ENCODE measurements around the gene CLEC16A. TPM values are rescaled to one million over a fixed set of nuclear protein-coding genes. Genes with fewer than 3 reads are reported as not detected.

The CLEC16A gene
- total RNA-seq, 1 donor from 2014 or later, result 15.8 TPM

DNA sequence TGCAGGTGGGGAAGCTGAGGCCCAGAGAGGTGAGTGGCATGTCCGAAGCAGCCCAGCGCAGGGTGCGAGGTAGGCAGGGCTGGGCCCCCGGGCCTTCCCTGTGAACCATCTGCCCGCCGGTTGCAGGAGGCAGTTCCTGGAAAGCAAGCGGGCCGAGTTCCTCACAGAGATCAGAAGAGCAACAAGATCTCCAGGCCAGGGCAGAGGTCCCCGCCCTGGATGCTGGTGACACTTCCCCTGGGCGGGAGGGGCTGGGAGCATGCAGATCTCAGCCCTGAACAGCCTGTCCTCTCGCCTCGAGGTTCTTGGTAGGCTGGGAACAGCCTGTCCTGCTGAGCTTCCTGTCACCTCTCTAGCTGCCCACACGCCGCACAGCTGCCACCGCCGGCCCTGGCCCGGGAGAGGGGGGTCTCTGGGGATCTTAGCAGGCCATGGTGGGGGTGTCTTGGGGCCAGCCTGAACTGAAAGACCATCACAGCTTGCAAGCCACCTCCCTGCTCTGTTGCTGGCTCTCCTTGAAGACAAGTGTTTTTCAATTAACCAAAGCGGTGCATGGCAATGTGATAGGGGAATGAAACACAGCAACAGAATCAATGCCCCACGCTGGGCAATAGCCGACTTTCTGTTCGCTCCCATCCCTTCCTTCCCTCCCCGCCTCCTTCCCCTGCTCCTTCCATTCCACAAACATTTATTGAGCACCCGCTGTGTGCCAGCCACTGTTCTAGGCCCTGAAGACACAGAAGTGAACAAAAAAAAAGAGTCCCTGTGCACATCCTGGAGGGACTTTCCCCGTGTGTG lies 279.9 kb downstream of the CLEC16A start:
- TF ChIP-seq, protein P1, sequence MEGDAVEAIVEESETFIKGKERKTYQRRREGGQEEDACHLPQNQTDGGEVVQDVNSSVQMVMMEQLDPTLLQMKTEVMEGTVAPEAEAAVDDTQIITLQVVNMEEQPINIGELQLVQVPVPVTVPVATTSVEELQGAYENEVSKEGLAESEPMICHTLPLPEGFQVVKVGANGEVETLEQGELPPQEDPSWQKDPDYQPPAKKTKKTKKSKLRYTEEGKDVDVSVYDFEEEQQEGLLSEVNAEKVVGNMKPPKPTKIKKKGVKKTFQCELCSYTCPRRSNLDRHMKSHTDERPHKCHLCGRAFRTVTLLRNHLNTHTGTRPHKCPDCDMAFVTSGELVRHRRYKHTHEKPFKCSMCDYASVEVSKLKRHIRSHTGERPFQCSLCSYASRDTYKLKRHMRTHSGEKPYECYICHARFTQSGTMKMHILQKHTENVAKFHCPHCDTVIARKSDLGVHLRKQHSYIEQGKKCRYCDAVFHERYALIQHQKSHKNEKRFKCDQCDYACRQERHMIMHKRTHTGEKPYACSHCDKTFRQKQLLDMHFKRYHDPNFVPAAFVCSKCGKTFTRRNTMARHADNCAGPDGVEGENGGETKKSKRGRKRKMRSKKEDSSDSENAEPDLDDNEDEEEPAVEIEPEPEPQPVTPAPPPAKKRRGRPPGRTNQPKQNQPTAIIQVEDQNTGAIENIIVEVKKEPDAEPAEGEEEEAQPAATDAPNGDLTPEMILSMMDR (IDR thresholded peaks at IDR 0.05; ENCODE audit: insufficient read depth, low read length, severe bottlenecking), result no peak
- DNase-seq (ENCODE audit: low read depth), result no peak
- Histone ChIP-seq H3K4me3 (ENCODE audit: low read depth, low read length) (no peak overlapping the region), H3K36me3 (ENCODE audit: control insufficient read depth, insufficient read depth, low read length) (no peaks in the 10 kb centered on the region), H3K27me3 (ENCODE audit: control insufficient read depth, insufficient read depth, low read length) (no peaks in the 10 kb centered on the region)
- no peak for FAIRE-seq

DNA sequence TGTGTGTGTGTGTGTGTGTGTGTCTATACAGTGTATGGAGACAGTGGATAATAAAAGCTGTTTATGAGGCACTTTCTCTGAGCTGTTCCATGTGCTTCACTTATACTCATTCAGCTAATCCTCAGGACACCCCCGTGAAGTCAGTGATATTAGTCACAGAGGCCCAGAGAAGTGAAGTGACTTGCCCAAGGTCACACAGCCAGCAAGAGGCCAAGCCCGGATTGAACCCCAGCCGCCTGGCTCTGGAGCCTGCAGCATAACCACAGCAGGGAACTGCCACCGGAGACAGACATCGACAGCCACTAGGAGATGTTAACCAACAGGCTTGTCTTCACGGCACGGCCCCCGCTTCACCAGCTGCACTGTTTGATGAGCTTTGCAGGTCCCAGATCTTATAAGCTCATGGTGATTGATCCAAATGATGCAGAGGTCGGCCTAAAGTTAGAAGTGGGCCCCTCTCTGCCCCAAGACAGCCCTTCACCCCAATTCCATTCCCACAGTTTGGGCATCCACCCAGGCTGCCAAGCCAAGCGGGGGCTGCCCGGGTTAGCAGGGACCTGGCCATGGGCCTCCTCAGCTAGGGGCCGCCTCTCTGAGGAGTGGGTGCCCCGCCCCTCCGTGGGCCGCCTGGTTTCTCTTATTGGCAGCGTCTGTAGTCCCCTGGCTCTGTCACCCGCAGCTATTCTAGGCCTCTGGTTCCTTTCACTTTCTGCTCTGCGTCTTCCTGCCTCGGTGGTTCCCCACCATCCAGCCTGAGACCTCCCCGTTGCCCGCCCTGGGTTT lies 280.7 kb downstream of the CLEC16A start:
- no peak overlapping the region for H3K4me3 ChIP-seq (ENCODE audit: low read depth, low read length)
- FAIRE-seq (no peak), DNase-seq (ENCODE audit: low read depth) (no peak)
- H3K27me3 ChIP-seq (ENCODE audit: control insufficient read depth, insufficient read depth, low read length), result no peaks in the 10 kb centered on the region
- H3K36me3 ChIP-seq (ENCODE audit: control insufficient read depth, insufficient read depth, low read length), result no peaks in the 10 kb centered on the region
- TF ChIP-seq, protein P1 (IDR thresholded peaks at IDR 0.05; ENCODE audit: insufficient read depth, low read length, severe bottlenecking), result no peak

DNA sequence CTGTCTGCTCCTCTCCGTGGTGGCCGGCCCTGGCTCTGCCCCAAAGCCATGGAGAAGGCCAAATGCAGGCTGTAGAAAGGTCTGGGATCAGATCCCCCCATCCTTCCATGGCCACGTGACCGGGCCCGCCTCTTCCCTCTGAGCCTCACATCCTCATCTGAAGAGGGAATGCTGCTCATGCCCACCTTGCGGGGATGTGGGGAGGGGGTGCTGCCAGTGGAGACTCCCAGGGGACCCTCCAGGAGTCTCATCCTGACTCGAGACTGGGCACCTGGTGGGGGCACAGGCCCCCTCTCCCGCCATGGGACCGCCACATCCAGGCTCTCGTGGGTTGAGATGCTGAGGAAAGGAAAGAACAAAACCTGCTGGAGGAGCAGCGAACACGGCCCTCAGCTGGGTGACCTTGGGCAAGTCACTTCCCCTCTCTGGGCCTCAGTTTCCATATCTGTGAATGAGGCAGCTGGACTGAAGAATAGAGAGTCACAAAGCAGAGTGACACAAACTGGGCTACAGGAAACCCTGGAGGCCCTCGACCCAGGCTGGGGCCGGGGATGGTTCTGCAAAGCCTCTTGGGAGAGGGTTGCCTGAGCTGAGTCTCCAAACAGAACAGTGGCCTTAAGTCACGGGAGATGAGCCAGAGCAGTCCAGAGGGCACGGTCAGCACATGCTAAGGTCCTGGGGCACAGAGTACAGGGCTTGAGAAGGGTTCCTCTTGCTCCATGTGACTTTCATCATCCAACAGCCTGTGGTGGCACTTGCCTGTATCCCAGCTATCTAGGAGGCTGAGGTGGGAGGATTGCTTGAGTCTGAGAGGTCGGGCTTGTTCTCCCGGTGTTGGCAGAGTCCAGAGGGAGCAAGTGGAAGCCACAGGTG lies 281.5 kb downstream of the CLEC16A start:
- no peak for FAIRE-seq
- no peaks in the 10 kb centered on the region for H3K27me3 ChIP-seq (ENCODE audit: control insufficient read depth, insufficient read depth, low read length)
- no peak for DNase-seq (ENCODE audit: low read depth)
- no peaks in the 10 kb centered on the region for H3K36me3 ChIP-seq (ENCODE audit: control insufficient read depth, insufficient read depth, low read length)
- H3K4me3 ChIP-seq (ENCODE audit: low read depth, low read length), result no peak overlapping the region
- TF ChIP-seq, protein P1 (IDR thresholded peaks at IDR 0.05; ENCODE audit: insufficient read depth, low read length, severe bottlenecking), result no peak

DNA sequence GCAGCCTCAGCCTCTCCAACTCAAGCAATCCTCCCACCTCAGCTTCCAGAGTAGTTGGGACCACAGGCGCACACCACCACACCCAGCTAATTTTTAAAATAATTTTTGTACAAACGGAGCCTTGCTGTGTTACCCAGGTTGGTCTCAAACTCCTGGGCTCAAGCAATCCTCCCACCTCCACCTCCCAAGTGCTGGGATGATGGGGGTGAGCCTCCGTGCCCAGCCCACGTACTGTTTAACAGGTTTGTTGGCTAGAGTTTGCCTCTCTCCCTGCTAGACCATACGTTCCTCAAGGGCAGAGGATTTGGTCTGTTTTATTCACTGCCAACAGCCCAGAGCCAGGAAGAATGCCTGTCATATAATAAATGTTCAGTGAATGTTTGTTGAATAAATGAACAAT lies 285.1 kb downstream of the CLEC16A start:
- DNase-seq (ENCODE audit: low read depth) (no peak), FAIRE-seq (no peak)
- H3K4me3 ChIP-seq (ENCODE audit: low read depth, low read length), result no peak overlapping the region
- no peaks in the 10 kb centered on the region for H3K36me3 ChIP-seq (ENCODE audit: control insufficient read depth, insufficient read depth, low read length)
- TF ChIP-seq, protein P1 (IDR thresholded peaks at IDR 0.05; ENCODE audit: insufficient read depth, low read length, severe bottlenecking), result no peak
- H3K27me3 ChIP-seq (ENCODE audit: control insufficient read depth, insufficient read depth, low read length), result no peaks in the 10 kb centered on the region

DNA sequence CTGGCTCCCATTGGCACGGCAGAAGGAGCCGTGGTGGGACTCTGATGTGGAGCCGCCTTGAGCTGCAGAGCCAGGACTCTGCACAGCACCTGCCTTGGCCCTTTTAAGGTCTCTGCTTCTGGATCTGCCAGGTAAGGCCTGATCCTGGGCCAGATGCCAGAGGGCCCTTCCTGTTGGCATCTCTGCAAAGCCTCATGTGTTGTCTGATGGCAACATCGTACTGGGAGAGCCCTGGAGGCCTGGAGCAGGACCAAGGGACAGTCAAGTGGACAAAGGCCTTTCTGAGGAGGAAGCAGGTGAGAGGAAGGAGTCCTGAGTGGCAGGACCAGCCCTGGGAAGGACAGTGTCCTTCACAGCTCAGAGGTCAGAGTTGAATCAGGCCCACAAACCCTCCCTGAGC lies 285.5 kb downstream of the CLEC16A start:
- TF ChIP-seq, protein P1 (IDR thresholded peaks at IDR 0.05; ENCODE audit: insufficient read depth, low read length, severe bottlenecking), result no peak
- Histone ChIP-seq H3K27me3 (ENCODE audit: control insufficient read depth, insufficient read depth, low read length) (no peaks in the 10 kb centered on the region), H3K4me3 (ENCODE audit: low read depth, low read length) (no peak overlapping the region), H3K36me3 (ENCODE audit: control insufficient read depth, insufficient read depth, low read length) (no peaks in the 10 kb centered on the region)
- FAIRE-seq (no peak), DNase-seq (ENCODE audit: low read depth) (no peak)

Measured in bronchial epithelial cell (primary cell).